Forelimb muscle (tissue), 1 donor: ENCODE data around the gene PI16. TPM values are rescaled to one million over a fixed set of nuclear protein-coding genes. Genes with fewer than 3 reads are reported as not detected.

Source experiments
- DNase-seq: peaks from one replicate; pipeline ENCODE4 v3.0.0-alpha.2; 2013; ENCODE audit warnings: low read depth
- polyA plus RNA-seq: library from polyadenylated mRNA; unstranded; fragments of 120-200 nt; gene quantifications from one replicate; pipeline ENCODE4 v1.2.1, GENCODE V29; 2013; ENCODE audit not compliant: insufficient read length

Gene PI16
- polyA plus RNA-seq, 1 donor = 13.6 TPM

GRCh38 chr6:36958775-36959554, 4.4 kb downstream of the PI16 start:
- no peak for DNase-seq

- no peak for DNase-seq
Measured at GRCh38 chr6:36959555-36960250, 5.2 kb downstream of the PI16 start.

GRCh38 chr6:36961441-36962435, 7.2 kb downstream of the PI16 start:
- no peak for DNase-seq

- no peak for DNase-seq
Measured at GRCh38 chr6:36962874-36963273, 8.3 kb downstream of the PI16 start.

GRCh38 chr6:36963451-36964290, 9.1 kb downstream of the PI16 start:
- DNase-seq = no peak

GRCh38 chr6:36964349-36964748, 9.8 kb downstream of the PI16 start:
- no peak for DNase-seq

GRCh38 chr6:36964908-36965307, 10.4 kb downstream of the PI16 start:
- no peak for DNase-seq

- no peak for DNase-seq
Measured at GRCh38 chr6:36967301-36967700, 12.8 kb downstream of the PI16 start.

- no peak for DNase-seq
Measured at GRCh38 chr6:36967757-36968156, 13.2 kb downstream of the PI16 start.

- DNase-seq = no peak
Measured at GRCh38 chr6:36968266-36968977, 13.9 kb downstream of the PI16 start.

GRCh38 chr6:36969240-36969691, 14.7 kb downstream of the PI16 start:
- no peak for DNase-seq

GRCh38 chr6:36969988-36970891, 15.7 kb downstream of the PI16 start:
- no peak for DNase-seq

GRCh38 chr6:36970892-36971842, 16.6 kb downstream of the PI16 start:
- no peak for DNase-seq

GRCh38 chr6:36971921-36972673, 17.6 kb downstream of the PI16 start:
- DNase-seq = no peak

- DNase-seq = no peak
Measured at GRCh38 chr6:36973190-36973589, 18.7 kb downstream of the PI16 start.

GRCh38 chr6:36973647-36974046, 19.1 kb downstream of the PI16 start:
- no peak for DNase-seq
